HG03575 (cell line): ENCODE data around the gene RFTN1.

Source experiments
- ATAC-seq: cut with Tn5 transposase; IDR thresholded peaks from one replicate; pipeline ENCODE4 v1.9.1; 2021; ENCODE audit not compliant: unreplicated experiment, insufficient number of reproducible peaks, low FRiP score; ENCODE audit errors: extremely low read depth

Gene RFTN1

DNA sequence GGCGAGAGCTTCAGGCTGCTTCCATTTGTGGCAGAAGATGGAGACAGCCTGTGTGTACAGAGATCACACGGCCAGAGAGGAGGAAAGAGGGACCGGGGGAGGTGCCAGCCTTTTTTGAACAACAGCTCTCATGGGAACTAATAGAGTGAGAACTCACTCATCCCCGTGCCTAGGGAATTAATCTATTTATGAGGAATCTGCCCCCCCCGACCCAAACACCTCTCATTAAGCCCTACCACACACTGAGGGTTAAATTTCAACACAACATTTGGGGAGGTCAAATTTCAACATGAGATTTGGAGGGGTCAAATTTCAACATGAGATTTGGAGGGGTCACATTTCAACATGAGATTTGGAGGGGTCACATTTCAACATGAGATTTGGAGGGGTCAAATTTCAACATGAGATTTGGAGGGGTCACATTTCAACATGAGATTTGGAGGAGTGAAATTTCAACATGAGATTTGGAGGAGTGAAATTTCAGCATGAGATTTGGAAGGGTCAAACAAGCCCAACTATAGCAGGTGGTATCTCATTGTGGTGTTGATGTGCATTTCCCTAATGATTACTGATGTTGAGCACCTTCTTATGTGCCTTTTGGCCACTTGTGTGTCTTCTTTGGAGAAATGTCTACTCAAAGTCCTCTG is 20.6 kb upstream of the RFTN1 start:
- ATAC-seq = no peak

DNA sequence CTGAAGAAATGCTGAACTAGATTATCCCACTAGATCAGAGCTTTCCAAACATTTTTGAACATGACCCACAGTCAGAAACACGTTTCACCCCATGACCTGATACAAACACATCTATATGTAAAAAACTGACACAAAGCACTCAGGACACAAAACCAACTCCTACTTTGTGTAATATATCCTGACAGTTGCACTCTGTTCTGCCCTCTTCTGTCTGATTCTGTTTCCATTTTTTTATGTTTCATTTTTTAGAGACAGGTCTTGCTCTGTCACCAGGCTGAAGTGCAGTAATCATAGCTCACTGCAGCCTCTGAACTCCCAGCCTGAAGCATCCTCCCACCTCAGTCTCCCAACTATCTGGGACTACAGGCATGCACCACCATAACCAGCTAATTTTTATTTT is 15.8 kb upstream of the RFTN1 start:
- no peak for ATAC-seq

DNA sequence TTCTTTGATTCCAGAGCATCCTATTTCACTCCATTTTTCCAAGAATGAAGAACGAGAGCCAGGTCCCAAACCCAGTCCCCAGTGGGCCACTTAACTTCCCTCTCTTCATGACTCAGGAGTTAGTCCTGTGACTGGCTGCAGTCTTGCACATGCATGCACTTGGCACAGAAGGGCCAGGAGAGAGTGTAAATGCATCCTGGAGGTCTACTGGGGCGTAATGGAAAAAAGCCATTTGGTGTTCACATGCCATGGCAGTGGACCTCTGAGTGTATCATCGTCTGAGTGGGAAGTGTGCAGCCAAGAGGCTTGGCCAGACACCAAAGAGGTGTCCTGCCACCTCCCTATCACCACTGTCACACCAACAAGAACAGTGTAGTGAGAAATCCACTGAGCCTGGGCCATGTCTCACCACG is 15.1 kb upstream of the RFTN1 start:
- no peak for ATAC-seq

DNA sequence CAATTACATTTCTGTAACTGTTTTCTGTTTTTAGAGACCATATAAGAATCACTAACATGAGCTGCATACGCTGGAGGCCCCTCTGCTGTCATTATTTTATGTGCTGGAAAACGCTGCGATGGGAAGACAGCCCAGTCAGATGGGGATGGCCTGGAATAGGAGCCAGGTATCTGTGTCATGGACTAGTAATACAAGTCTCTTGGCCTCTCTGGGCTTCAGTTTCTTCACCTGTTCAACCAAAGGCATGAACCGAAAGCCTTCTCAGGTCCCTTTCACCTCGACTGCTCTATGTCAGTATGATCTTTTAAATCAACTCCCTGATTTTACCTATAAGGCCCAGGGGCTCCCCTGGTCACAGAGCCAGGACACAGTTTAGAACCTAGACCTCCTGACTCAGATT is 14.6 kb upstream of the RFTN1 start:
- ATAC-seq = no peak

DNA sequence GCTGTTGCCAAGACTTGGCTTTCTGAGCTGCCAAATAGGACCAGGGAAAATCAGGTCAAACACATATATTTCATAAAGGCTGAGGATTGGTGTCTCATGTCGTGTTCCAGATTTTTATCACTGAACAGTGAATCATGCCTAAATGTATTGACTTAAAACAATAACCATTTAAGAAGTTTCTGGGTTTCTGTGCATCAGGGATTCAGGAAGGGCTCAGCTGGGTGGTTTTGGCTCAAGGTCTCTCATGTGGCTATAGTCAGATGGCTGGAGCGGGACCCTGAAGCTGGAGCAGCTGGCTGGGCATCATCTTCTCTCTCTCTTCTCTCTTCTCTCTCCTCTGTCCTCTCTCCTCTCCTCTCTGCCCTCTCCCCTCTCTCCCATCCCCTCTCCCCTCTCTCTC is 10.7 kb upstream of the RFTN1 start:
- no peak for ATAC-seq

DNA sequence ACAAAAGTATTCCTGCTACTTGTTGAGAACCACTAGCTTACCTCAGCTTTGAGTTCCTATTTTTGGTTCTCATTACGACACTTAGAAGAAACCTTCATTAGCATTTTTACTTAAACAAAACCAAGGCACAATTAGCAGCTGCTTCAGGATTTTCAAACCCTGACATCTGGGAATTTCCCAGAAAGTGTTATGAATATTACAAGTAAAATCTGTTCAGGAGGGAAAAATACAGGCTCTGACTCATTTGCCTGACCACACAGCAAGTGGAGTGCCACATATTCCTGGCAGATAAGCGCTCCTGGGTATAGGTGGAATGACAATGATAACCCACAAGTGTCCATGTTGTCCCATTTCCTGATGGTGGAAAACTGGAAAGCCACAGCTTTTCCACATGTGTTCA is 10.3 kb upstream of the RFTN1 start:
- ATAC-seq = no peak

DNA sequence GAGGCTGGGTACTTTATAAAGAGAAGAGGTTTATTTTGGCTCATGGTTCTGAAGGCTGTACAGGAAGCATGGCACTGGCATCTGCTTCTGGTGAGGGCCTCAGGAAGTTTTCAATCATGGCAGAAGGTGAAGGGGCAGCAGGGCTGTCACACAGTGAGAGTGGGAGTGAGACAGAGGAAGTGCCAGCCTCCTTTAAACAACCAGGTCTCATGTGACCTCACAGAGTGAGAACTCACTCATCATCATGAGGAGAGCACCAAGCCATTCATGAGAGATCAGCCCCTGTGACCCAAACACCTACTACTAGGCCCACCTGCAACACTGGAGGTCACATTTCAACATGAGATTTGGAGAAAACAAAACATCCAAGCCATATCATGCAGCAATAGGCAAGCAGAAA is 9.3 kb upstream of the RFTN1 start:
- no peak for ATAC-seq

DNA sequence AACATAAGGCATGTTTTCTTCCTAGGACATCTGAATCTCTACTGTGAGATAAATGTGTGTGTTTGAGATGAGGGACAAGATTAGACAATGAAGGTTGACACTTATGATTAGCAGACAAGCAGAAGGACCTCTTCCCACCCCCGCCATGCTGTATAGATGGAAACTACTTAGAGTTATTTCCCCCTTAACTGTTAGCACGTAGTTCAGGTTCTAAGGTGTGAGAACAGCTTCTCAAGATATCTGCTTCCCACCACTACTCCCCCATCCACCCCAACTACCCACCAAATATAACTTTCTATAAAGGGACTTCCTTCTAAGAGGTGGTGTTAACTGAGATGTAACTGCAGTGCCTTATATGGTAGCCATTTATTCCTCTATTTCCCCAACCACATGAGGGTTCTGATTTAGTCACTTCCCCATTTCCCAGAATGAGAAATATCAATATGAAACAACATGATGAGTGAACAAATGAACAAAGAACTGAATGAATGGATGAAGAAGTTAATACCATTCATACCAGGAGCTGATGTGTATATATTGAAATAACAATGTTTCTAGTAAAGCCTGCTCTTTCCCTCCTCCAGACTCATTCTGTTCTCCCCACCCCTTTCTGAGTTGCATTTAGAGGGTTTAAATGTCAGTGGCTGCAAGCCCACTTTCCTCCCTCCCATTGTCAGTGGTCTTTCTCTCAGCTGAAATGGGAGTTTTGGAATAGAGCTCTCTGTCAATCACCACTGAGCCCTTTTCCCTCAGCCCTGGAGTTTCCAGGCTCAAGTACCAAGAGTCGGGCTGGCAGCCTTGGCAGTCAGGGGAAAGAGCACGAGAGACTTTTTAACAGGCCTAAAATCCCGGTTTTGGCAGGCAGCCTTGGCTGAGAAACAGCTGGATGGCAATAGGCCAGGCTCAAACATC is 7.7 kb upstream of the RFTN1 start:
- peak; percentile 59 for ATAC-seq

DNA sequence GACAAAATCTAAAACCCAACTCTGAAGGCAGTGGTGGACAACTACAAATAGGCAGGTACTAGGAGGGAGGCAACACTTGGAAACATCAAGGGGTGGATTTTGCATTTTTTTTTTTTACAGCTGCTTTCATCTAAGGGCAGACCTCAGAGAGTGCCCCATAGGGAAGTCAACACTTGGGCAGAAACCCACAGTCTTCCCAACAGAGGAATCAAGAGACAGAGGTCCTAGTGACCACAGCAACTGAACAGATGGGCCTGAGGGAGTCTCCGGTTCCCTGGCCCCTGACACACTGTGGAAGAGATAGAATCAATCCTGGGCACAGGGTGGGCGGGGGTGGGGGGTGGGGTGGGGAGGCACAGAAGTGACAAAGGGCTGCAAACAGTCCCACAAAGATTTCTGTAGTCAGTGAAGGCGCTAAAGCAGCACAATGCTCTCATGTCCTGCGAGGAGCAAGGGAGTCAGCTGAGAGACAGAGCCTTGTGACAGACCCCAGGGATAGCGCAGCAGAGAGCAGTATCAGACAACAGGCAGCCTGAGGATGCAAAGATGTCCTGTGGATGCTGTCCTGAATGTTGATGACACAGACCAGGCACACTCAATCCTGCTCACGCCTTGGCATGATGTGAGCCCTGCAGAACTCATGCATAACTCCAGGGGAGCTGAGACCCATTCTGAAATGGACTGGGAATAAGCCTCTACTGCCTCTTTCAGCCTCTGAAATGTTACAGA is 6.9 kb upstream of the RFTN1 start:
- no peak for ATAC-seq

DNA sequence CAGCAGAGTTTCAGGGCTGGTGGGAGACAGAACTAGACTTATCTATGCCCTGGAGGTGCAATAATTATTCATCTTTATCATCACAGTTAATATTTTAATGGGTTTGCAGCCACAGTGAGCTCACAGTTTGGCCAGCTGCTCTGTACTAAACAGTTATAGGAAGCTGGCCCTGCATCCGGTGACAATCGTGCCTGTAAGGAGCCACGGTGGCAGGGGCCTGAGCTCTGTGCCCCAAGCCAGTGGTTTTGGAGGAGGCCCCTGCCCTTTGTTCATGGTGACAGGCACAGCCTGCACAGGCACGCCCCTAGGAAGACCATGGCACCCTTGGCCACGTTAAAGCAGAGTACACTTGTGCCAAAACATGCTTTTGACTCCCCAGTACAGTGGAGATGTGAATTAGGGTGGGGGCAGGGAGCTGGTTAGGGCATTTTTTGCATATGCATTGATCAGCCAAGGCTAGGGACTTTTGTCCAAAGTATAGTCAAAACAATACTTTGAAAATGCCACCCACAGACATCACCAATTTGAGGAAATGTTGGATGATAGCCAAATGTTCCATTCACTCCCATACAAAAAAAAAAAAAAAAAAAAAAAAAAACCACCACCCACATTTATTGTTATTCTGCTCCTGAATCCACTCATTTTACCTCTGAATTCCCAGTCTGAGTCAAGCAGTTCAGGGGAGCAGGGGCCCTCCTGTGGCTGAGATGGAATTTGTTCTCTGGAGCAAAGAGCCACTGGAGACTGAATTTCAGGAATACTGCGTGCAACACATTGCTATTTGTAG is 3.4 kb upstream of the RFTN1 start:
- no peak for ATAC-seq

DNA sequence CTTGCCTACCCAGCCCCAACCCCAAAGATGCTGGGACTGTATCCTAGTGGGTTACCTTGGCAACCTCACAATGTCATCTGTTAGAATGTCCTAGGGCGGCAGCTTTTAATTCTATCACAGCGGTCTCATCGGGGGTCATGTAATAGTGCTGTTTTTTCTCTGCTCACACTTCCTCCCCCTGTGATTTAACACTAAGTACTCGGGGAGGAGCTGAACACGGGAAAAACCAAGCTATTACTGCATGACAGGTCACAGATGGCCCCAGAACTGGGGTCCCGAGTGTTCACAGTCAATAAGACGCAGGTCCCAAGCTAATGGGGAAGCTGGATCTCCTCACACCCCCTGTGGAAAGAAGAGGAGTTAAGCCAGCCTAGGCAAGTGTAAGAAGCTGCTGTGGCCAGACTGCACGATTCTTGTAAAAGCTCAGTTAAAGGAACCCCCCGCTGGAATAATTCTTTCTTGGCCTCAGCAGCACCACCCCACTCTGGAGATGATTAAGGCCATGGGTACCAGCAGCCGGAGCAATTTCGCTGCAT is 2.5 kb upstream of the RFTN1 start:
- no peak for ATAC-seq

DNA sequence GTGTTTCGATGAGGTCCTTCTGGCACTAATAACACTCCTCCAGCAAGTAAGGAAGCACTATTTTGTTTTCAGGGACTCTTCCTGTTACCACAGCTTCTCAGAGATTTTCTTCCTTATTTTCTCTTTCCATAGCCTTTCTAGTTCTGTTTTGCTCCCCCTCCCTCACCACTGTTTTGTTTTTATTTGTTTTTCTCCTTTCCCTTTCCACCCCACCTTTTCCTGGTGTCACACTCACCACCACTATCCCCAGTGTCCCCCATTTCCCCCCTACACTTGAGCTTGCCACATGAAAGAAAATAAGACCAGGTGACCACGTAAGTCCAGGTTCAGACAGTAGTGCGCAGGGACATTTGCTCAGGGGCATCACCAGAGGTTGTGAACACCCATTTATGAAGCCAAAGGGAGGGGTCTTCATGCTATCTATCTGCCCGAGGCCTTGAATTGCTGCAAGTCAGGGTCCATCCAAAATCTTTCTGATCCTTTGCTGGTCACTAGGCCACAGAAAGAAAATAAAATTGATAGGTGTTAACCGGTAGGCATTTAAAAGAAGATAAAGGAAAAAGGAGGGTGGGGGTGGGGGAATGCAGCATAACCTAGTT is 1.4 kb upstream of the RFTN1 start:
- no peak for ATAC-seq

DNA sequence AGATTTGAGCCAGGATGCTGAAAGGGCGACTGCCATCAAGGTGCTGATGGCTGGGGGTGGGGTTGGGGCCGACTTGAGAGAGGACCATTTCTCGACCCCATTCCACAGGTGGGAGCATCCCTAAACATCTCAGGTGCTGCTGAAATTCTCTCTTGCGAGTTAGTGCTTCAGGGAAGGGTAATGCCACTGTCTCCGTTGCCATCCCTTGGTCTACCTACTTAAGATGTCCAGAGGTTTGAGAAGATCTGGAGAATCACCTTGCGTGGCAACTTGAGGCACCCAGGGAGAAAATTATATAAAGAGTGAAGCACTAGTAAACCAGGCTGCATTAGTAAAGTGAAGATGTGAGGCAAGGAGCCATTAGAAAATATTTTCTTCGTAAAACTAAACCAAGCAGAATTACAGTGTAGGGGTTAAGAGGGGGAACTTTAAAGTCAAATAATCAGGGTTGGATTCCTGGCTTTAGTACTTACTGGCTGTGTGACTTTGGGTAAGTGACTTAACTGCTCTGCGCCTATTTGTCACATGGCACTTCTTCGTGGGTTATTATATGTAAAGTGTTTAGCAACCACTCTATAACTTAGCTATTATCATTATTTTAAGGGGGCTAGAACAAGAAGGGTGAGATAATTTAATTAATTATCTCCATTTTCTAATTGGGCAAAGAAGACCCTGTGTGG is 662 bp upstream of the RFTN1 start:
- ATAC-seq = no peak

DNA sequence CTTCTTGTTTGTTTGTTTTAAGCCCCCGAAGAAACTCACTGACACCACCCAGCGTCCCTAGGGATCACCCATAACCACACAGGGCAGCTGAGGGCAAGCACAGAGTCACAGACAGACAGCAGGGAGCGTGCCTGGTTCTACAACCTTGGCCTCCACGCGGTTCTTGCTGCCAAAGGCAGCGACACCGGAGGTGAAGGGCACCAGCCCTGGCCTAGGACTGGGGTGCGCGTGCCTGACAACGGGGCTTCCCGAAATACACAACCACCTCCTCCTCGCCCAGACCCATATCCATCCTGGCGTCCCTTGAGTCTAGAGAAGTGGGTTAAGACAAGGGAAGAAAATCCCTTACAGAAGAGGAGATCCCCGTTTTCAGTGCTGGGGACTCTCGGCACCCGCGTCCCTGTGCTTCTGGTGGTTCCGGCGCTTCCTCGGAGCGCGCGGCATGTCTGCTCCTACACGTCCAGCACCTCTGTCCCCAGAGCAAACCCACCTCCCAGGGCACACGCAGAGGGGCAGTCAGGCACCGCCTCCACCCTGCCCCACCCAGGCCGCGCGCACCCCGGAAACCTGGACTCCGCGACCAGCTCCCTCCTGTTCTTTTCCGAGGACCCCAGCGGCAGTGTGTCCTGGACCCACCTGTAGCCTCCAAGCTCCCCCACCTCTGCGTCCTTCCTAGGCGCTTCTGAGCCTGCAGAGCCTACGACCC is 911 bp downstream of the RFTN1 start:
- ATAC-seq = no peak

DNA sequence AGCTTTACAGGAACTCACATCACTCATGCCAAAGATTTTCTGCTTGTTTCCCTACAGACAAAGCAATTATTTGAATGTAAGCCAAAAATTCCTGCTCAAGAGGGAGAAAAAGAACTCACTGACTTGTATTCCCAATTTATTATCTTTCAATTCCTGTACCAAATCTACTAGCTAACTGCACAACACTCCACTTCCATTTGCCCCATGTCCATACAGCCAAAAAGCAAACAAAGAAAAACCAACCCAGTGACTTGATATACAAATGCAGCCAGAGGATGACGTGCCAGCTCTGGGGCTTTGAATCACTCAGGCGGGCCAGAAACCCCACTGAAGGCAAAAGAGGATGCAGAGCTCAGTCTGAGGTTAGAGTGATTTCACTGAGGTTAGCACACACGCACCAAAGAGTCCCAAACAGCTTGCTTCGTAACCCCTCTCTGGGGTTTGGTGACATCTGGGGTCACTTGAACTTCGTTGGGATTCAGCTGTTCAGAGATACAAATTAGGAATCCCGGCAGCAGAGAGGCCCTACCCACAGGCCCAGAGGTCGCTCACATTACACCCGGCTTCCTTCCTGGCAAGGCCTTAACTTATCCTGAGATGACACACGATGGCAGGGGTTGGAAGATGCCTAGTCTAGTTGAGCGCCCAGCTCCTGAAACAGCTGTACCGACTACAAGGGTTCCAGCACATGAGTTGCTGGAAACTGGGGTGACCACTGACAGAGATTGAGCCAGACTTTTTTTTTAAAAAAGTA is 1.6 kb downstream of the RFTN1 start:
- peak; percentile 42 for ATAC-seq

DNA sequence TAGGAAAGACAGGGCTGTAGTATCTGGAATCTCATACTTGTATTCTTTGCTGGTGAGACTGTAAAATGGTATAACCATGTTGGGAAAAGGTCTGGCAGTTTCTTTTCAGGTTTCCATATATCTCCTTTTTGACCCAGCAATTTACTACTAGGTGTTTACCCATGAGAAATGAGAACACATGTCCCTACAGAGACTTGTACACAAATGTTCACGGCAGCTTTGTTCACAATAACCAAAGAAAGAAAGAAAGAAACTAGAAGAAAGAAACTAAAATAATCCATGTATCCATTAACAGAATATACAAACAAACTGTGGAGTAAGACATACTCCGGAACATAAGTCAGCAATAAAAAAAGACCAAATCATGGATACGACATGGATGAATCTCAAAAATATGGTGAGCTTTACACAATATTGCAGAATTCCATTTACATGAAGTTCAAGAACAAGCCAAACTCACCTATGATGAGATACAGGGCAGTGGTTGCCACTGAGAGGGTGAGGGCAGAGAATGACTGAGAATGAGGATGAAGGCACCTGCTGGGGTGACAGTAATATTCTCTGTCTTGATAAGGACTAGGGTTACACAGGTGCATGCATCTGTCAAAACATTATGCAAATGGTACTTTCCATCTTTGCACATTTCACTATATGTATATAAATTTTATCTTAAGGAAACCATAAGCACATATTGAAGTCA is 2.7 kb downstream of the RFTN1 start:
- no peak for ATAC-seq
